Glomerular visceral epithelial cell (primary cell): ENCODE results near the gene GP1BA.
"Not testable (repeated sequence)": the region's sequence is repeated elsewhere in the genome, so short reads cannot be mapped to it uniquely, and the experiment has no call there.

Experiments used
- DNase-seq: peaks from one replicate; pipeline ENCODE4 v3.0.0-alpha.2; 2016; ENCODE audit errors: extremely low spot score

The GP1BA gene

DNA sequence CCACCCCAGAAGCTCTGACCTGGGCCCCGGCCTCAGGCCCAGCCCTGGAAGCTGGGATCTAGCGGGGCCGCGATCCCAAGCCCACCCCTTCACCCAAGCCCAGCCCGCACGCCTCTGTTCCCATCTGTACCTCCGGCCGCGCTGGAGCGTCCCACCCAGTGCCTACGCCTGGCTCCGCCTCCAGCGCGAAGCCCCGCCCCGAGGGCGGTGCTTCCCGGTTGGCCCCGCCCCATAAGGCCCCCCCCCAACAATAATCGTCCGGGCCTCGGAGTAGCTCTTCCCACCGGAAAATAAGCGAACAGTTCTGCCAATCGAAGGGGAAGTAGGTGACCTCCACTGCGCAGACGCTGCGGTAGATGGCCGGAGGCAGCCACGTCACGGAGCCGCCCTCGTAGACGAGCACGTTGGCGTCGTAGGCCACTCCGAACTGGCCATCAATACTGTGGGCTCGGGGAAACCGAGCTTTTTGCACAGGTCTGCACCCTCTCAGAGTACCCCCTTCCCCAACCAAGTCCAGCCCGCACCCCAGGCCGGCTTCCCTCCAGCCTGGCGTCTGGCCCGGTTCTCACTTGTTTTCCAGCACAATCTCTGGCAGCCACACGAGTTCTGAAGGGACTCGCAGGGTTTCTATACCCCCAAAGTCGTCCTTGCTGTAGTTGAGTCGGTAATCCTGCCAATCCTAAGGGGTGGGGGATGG, 30.3 kb upstream of the GP1BA start:
- no peak for DNase-seq

DNA sequence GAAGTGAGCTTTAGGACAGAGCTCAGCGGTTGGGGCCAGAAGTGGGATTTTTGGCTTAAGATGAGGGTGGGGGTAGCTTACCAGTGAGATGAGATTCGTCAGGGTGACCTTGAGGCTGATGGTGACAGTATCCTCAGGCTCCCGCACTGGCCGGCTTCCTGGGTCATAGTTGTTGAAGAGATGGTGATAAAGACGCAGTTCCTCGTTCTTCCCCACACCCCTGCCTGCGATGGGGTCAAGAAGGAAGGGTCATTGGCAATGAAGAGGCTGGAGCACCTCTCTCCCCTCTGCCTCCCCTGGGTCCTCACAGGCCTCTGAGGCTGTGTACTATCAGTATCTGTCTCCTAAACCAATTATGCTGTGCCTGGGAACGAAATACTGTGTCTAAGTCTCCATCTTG, 29.5 kb upstream of the GP1BA start:
- no peak for DNase-seq

DNA sequence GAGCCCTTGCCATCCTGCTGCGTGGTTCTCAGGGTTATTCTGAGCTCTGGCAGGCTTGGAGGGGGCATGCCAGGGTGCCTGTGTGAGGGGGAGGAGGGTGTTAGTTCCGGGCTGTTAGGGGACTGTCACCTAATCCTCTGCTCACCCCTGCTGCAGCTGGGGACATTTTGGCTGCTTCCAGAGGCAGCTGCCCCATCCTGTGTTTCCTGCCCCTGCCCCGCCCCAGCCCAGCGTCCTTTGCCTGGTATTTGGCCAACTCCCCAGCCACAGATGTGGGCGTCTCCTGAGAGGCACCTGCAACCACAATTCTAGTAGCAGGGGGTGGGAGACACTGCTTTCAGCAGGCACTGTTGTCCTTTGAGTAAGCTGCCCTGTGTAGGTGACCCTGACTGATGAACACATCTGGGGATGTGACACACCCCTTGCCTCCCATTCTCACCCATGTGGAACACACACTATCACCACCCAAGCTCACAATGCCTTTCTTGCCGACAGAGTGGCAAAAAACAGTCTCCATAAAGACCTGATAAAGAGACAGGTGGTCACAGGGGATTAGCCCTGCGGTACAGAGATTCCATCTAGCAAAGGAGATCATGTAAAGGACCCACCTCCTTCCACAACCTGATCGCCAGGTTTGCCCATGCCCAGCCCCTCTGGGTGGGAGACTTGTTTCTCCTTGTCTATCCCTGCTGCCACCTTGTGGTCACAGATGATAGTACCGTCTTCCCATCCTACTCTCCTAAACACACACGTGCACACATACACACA, 28.8 kb upstream of the GP1BA start, which contains the start of gene CHRNE:
TSS of gene CHRNE (minus strand) at position 48 of the 768 bp plus-strand sequence. CDS start at position 13, 35 bp downstream.
- peak; percentile 81 for DNase-seq

DNA sequence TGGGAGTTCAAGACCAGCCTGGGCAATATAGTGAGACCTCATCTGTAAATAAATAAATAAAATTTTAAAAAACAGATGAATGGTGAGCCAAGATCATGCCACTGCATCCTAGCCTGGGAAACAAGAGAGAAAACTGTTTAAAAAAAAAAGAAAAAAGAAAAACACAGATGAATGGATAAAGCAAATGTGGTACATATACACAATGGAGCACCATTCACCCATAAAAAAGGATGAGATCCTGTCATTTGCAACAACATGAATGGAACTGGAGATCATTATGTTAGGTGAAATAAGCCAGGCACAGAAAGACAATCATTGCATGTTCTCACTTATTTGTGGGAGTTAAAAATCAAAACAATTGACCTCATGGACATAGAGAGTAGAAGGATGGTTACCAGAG, 25.4 kb upstream of the GP1BA start:
- DNase-seq: not testable (repeated sequence)

DNA sequence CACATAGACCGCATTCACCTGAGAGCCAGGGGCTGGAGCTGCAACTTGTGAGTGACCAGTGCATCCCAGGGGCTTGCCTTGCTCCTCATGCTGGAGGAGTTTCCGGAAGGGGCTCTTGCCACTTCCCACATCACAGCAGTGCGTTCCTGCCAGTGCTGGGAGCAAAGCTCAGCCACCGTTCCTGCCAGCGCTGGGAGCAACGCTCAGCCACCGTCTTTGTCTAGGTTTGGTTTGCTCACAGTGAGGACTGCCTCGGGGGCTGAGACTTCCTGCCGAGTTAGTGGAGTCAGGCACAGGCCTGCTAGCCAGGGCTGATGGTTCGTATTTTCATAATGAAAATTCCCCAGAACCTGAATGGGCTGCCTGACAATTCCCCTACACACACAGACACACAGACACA, 23.8 kb upstream of the GP1BA start:
- DNase-seq: no peak

DNA sequence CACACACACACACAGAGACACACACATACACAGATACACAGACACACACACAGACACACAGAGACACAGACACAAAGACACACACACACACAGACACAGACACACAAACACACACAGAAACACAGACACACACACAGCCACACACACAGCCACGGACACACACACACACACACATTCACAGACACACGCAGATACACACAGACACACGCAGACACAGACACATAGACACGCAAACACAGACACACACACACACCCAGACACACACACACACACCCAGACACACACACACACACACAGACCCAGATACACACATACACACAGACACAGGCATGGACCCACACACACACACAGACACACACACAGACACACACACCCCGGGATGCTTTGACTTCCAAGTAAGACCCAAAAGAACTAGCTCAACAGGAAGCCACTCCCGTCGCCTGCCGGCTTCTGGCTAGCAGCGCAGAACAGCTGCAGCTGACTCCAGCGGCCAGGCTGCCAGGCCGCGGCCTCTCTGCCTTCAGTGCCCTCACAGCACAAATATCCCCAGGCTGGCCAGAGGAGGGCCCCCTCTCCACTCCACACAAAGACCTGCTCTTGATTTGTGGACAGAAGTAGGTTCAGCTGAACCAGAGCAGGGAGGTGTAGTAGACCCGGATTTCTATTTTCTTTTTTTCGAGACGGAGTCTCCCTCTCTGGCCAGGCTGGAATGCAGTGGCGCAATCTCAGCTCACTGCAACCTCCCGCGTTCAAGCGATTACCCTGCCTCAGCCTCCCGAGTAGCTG, 23.2 kb upstream of the GP1BA start:
- DNase-seq: peak; percentile 96

DNA sequence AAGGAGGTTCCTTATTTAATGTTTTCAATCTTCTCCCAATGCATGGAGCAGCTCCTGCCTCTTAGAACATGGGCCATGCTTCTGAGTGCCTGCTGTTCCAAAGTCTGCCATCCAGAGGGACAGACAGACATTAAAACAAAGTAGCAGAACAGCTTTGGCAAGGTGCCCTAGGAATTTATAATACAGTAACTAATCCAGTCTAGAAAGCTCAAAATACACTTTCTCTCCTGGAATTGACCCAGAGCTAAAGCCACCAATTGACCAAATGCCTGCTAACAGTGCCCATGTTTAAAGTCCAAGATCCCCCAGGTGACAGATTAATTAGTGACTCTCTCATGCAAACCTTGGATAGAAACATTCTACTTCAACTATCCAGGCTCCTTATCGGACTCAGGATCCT, 18.1 kb upstream of the GP1BA start:
- DNase-seq: peak; percentile 22

DNA sequence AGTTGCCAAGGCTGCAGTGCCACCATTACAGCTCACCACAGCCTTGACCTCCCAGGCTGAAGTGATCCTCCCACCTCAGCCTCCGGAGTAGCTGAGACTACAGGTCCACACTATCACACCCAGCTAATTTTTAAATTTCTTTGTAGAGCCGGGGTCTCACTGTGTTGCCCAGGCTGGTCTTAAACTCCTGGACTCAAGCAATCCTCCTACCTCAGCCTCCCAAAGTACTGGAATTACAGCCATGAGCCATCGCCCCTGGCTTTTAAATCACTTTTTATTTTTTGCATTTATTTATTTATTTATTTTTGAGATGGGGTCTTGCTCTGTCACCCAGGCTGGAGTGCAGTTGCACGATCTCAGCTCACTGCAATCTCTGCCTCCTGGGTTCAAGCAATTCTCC, 17.5 kb upstream of the GP1BA start:
- not testable (repeated sequence) for DNase-seq

DNA sequence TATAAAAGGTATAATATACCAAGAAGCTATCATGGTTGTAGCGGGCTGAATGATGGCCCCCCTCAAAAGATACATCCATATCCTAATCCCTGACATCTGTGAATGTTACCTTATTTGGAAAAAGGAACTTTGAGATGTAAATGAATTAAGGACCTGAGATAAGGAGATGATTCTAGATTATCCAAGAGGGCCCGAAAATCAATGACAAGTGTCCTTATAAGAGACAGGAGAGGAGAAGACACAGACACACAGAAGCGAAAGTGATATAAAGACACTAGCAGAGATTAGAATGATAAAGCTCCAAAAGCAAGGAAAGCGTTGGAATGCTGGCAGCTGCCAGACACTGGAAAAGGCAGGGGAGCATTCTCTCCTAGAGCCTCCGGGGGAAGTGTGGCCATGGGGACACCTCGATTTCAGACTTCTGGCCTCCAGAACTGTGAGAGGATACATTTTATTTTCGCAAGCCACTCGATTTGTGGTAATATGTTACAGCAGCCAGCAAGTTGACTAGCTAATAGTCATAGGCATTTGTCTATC, 12.5 kb upstream of the GP1BA start:
- DNase-seq: no peak

DNA sequence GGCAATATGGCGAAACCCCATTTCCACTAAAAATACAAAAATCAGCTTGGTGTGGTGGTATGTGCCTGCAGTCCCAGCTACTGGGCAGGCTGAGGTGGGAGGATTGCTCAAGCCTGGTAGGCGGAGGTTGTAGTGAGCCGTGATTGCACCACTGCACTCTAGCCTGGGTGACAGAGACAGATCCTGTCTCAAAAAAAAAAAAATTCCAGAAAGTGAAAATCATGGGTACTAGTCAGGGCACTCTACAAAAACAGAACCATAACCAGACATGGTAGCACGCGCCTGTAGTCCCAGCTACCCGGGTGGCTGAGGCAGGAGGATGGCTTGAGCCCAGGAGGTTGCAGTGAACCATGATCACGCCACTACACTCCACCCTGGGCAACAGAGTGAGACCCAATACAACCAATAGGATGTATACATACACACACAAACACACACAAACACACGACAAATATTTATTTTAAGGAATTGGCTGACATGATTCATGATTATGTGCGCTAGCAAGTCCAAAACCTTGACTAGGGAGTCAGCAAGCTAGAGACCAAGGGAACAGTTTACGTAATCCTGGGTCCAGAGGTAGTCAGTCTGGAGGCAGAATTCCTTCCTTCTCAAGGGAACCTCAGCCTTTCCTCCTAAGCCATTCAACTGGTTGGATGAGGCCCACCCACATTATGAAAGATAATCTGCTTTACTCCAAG, 11.6 kb upstream of the GP1BA start:
- no peak for DNase-seq

DNA sequence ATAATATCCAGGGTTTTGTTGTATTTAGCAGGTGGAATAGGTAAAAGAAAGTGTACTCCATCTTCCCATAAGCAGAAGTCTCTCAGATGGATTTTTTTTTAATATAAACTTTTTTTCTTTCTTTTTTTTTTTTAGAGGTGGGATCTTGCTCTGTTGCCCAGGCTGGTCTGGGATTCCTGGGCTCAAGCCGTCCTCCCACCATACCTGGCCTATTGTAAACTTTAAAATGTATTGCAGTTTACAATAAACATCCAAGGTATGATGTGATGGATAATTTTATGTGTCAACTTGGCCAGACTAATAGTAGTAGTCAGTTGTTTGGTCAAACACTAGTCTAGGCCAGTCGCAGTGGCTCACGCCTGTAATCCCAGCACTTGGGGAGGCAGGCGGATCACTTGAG, 10.8 kb upstream of the GP1BA start:
- no peak for DNase-seq

DNA sequence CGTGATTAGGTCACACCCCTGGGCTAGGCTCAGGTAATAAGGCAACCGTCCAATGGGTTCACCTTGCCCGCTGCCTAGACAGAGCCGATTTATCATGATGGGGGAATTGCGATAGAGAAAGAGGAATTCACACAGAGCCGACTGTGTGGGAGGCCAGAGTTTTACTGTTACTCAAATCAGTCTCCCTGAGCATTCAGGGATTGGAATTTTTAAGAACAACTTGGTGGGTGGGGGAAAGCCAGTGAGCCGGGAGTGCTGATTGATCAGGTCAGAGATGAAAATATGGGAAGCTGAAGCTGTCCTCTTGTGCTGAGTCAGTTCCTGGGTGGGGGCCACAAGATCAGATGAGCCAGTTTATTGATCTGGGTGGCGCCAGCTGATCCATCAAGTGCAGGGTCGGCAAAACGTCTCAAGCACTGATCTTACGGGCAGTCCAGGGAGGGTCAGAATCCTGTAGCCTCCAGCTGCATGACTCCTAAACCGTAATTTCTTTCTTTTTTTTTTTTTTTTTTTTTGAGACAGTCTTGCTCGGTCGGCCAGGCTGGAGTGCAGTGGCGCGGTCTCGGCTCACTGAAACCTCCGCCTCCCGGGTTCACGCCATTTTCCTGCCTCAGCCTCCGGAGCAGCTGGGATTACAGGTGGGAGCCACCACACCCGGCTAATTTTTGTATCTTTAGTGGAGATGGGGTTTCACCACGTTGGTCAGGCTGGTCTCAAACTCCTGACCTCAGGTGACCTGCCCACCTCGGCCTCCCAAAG, 5.3 kb upstream of the GP1BA start:
- not testable (repeated sequence) for DNase-seq

DNA sequence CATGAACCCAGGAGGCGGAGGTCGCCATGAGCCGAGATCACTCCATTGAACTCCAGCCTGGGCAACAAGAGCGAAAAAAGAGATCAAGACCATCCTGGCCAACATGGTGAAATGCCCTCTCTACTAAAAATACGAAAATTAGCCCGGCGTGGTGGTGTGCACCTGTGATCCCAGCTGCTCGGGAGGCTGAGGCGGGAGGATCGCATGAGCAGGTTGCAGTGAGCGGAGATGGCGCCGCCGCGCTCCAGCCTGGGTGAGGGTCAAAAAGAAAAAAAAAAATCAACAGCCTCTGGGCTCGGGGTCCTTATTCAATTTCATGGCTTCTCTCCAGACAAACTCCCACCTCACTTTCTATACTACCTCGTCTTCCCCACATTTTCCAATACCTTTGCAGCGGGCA, 3.2 kb upstream of the GP1BA start:
- DNase-seq: no peak

DNA sequence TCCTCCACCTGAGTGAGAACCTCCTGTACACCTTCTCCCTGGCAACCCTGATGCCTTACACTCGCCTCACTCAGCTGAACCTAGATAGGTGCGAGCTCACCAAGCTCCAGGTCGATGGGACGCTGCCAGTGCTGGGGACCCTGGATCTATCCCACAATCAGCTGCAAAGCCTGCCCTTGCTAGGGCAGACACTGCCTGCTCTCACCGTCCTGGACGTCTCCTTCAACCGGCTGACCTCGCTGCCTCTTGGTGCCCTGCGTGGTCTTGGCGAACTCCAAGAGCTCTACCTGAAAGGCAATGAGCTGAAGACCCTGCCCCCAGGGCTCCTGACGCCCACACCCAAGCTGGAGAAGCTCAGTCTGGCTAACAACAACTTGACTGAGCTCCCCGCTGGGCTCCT, 679 bp downstream of the GP1BA start:
- no peak for DNase-seq

DNA sequence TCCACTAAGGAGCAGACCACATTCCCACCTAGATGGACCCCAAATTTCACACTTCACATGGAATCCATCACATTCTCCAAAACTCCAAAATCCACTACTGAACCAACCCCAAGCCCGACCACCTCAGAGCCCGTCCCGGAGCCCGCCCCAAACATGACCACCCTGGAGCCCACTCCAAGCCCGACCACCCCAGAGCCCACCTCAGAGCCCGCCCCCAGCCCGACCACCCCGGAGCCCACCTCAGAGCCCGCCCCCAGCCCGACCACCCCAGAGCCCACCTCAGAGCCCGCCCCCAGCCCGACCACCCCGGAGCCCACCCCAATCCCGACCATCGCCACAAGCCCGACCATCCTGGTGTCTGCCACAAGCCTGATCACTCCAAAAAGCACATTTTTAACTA, 1.6 kb downstream of the GP1BA start:
- no peak for DNase-seq

DNA sequence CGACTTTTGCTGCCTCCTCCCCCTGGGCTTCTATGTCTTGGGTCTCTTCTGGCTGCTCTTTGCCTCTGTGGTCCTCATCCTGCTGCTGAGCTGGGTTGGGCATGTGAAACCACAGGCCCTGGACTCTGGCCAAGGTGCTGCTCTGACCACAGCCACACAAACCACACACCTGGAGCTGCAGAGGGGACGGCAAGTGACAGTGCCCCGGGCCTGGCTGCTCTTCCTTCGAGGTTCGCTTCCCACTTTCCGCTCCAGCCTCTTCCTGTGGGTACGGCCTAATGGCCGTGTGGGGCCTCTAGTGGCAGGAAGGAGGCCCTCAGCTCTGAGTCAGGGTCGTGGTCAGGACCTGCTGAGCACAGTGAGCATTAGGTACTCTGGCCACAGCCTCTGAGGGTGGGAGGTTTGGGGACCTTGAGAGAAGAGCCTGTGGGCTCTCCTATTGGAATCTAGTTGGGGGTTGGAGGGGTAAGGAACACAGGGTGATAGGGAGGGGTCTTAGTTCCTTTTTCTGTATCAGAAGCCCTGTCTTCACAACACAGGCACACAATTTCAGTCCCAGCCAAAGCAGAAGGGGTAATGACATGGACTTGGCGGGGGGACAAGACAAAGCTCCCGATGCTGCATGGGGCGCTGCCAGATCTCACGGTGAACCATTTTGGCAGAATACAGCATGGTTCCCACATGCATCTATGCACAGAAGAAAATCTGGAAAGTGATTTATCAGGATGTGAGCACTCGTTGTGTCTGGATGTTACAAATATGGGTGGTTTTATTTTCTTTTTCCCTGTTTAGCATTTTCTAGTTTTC, 2.3 kb downstream of the GP1BA start:
- peak; percentile 88 for DNase-seq

DNA sequence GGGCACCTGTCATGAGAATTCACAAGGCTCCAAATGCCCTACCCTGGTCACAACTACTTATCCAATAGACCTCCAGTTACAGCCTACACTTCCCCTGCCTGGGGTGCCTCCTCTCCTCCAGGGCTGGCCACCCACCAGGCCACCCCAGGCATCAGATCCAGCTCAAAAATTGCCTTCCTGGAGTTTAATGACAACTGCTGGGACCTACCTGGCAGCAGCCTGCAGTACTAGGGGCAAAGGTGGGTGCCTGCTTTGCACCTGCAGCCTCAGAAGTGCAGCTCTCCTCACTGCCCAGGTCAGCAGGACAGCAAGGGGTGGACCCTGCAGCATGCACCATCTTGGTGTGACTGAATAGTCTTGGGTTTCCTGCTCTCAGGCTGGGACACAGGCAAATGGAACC, 3.6 kb downstream of the GP1BA start:
- no peak for DNase-seq

DNA sequence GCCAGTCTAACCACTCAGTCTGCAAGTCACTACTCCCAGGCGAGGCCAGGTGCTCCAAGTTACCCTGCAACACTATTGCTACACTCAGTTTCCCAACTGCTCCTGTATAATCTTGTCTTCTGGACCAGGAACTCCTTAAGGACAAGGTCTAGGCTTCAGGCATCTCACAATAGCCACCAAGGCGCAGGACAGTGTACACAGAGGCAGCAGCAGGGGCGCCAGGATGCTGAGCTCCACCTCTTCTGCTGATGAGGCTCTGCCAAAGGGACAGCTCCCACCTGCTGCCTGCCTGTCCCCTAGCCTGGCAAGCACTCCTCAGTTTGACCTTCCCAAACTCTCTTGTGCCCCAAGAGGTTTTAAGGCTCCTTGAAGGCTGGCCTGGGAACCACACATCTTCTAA, 4.4 kb downstream of the GP1BA start:
- DNase-seq: no peak

DNA sequence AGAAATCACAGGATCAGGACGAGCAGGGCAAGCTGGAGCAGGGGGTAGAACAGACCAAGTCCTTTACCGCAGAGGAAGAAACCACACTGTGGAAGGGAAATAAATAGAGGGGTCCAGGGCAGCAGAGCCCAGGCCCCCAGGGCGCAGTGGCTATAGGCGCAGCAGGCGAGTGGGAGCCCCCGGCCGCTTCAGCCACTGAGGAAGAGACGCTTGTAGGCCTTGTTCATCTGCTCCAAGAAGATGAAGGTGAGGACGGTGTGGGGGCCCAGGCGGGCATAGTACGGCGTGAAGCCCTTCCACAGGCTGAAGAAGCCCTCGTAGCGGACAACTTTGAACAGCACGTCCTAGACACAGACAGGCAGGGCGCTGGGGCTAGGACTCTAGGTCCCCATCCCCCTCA, 5.5 kb downstream of the GP1BA start:
- DNase-seq: no peak

DNA sequence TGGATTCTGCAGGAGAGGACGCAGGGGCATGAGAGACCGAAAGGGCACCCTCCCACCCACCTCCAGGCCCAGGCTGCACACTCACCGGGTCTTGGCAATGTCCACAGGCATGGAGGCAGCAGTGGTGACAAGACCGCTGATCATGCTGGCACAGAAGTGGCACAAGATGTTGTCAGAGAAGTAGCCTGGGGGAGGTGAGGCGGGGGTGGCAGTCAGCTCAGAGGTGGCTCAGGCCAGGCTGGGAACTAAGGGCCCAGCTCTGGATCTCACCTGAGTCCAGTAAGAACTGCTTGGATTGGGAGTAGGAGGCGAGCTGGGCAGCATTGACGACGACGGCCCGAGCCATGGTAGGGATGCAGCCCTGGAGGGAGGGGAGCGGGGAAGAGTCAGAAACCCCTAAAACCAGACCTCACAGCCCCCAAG, 6.0 kb downstream of the GP1BA start:
- DNase-seq: no peak
